ENCODE measurements around the gene PIM3.

DNA sequence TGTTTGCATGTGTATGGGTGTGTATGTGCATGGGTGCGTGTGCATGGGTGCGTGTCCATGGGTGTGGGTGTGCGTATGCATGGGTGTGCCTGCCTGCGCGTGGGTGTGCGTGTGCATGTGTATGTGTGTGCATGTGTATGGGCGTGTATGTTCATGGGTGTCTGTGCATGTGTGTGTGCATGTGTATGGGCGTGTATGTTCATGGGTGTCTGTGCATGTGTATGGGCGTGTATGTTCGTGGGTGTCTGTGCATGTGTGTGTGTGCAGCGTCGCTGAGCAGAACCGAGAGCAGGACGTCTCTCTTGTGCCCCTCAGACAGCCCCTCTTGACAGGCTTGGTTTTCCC is 38.1 kb downstream of the PIM3 start:
- no peak for TF ChIP-seq POLR2A (IDR thresholded peaks at IDR 0.05)
- TF ChIP-seq, protein P1, sequence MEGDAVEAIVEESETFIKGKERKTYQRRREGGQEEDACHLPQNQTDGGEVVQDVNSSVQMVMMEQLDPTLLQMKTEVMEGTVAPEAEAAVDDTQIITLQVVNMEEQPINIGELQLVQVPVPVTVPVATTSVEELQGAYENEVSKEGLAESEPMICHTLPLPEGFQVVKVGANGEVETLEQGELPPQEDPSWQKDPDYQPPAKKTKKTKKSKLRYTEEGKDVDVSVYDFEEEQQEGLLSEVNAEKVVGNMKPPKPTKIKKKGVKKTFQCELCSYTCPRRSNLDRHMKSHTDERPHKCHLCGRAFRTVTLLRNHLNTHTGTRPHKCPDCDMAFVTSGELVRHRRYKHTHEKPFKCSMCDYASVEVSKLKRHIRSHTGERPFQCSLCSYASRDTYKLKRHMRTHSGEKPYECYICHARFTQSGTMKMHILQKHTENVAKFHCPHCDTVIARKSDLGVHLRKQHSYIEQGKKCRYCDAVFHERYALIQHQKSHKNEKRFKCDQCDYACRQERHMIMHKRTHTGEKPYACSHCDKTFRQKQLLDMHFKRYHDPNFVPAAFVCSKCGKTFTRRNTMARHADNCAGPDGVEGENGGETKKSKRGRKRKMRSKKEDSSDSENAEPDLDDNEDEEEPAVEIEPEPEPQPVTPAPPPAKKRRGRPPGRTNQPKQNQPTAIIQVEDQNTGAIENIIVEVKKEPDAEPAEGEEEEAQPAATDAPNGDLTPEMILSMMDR (IDR thresholded peaks at IDR 0.05), result no peak
